NB4 (cell line): ENCODE results near the gene ZNF175.

Experiments
- DNase-seq: peaks from one replicate; pipeline ENCODE4 v3.0.0; 2010; ENCODE audit warnings: low read depth
- H3K4me3 ChIP-seq: one replicate; pipeline ENCODE4 v1.5.1; 2011; ENCODE audit warnings: mild to moderate bottlenecking, low read depth, low read length, moderate library complexity
- MYC ChIP-seq: IDR thresholded peaks from 2 replicates; pipeline ENCODE4 v1.6.1; 2011; ENCODE audit warnings: low read depth, low read length
- POLR2A ChIP-seq: IDR thresholded peaks from 2 replicates; pipeline ENCODE4 v1.6.1; 2011; ENCODE audit warnings: mild to moderate bottlenecking; ENCODE audit not compliant: insufficient read length; ENCODE audit errors: extremely low read depth
- TF ChIP-seq, protein P1 (sequence below): IDR thresholded peaks from 2 replicates; pipeline ENCODE4 v1.6.1; 2011; ENCODE audit warnings: low read depth, low read length
- TF ChIP-seq, protein P2 (sequence below): IDR thresholded peaks from one replicate; pipeline ENCODE4 v1.5.1; 2012; ENCODE audit warnings: low read depth, low read length

The ZNF175 gene

GRCh38 chr19:51570962-51571575 lies at the start of gene ZNF175:
TSS of gene ZNF175 (plus strand) at chr19:51571283. CDS start at chr19:51573330, 2,047 bp downstream.
- peak; percentile 97 for DNase-seq

GRCh38 chr19:51521357-51521756 lies 49.7 kb upstream of the ZNF175 start:
- H3K4me3 ChIP-seq, result no peak overlapping the region
- no peak for TF ChIP-seq POLR2A
- TF ChIP-seq, protein P1, sequence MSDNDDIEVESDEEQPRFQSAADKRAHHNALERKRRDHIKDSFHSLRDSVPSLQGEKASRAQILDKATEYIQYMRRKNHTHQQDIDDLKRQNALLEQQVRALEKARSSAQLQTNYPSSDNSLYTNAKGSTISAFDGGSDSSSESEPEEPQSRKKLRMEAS, result no peak
- TF ChIP-seq, protein P2, sequence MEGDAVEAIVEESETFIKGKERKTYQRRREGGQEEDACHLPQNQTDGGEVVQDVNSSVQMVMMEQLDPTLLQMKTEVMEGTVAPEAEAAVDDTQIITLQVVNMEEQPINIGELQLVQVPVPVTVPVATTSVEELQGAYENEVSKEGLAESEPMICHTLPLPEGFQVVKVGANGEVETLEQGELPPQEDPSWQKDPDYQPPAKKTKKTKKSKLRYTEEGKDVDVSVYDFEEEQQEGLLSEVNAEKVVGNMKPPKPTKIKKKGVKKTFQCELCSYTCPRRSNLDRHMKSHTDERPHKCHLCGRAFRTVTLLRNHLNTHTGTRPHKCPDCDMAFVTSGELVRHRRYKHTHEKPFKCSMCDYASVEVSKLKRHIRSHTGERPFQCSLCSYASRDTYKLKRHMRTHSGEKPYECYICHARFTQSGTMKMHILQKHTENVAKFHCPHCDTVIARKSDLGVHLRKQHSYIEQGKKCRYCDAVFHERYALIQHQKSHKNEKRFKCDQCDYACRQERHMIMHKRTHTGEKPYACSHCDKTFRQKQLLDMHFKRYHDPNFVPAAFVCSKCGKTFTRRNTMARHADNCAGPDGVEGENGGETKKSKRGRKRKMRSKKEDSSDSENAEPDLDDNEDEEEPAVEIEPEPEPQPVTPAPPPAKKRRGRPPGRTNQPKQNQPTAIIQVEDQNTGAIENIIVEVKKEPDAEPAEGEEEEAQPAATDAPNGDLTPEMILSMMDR, result no peak
- no peak for TF ChIP-seq MYC
- DNase-seq, result no peak

More at GRCh38 chr19:51570962-51571575, at the start of gene ZNF175:
- 0 out of 2 replicates have a peak, but pooled peaks have one; percentile 43 for TF ChIP-seq MYC
- TF ChIP-seq, protein P2, result no peak
- H3K4me3 ChIP-seq, result peak within 1 kb of the TSS; percentile 90

GRCh38 chr19:51521781-51522180 lies 49.3 kb upstream of the ZNF175 start:
- DNase-seq, result no peak
- H3K4me3 ChIP-seq, result no peak overlapping the region

GRCh38 chr19:51524666-51525264 lies 46.3 kb upstream of the ZNF175 start:
- H3K4me3 ChIP-seq, result no peak overlapping the region
- no peak for DNase-seq
- TF ChIP-seq MYC (no peak), POLR2A (no peak)
- TF ChIP-seq, protein P1, result no peak
- TF ChIP-seq, protein P2, result no peak

More at GRCh38 chr19:51521781-51522180, 49.3 kb upstream of the ZNF175 start:
- TF ChIP-seq, protein P1, result no peak
- TF ChIP-seq MYC, result no peak

DNA sequence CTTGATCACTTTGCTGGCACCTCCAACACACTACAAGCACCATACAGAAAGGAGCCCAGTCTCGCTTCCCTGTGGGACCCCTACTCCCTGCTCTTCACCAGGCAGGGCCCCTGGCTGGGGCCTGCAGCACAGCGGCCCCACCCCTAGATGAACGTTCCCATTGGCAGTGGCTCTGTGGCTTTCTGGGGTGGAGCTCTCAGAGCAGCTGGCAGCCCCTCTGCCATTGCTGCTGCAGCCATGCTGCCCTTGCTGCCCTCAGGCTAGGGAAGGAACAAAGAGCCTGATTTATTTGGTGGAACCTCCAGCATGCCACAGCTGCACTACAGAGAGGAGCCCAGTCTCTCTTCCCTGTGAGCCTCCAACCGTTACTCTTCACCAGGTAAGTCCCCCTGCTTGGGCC lies 45.4 kb upstream of the ZNF175 start:
- TF ChIP-seq, protein P2, result no peak
- no peak for TF ChIP-seq POLR2A
- TF ChIP-seq, protein P1, result no peak
- TF ChIP-seq MYC, result no peak
- DNase-seq, result no peak
- no peak overlapping the region for H3K4me3 ChIP-seq

DNA sequence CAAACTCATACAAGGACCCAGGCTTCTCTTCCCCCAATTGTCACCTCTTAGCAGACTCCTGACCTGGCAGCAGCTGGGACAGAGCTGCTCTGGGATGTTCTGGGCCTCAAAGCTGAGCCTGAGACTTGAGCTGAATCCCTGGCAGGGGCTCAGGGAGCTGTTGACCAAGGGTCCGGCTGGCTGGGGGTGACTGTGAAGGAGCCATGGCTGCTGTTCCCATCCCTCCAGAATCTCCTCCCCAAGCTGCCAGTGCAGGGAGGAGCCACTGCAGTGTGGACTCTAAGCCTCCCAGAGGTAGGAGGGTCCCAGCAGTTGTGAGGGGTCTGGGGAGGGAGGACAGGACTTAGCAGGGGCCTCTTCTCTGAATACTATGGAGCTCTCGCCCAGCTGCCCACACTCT lies 41.8 kb upstream of the ZNF175 start:
- H3K4me3 ChIP-seq, result no peak overlapping the region
- TF ChIP-seq, protein P2, result no peak
- TF ChIP-seq, protein P1, result no peak
- TF ChIP-seq POLR2A (no peak), MYC (no peak)
- DNase-seq, result no peak
